ENCODE data around the gene APOA5.

DNA sequence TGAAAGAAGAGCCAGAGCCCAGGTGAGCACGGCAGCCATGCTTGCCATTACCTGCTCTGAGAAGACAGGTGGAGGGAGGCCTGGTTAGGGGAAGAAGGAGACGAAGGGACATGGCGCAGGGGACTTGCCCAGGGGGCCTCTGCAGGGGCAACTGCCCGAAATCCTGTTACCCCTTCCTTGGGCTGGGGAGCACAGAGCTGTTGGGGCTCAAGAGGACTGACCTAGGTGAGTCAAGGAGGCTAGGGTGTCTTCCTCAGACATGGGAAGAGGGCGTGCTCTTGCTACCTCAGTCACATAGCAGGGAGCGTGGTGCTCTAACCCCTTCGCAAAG lies at the start of gene APOA5:
- TF ChIP-seq EZH2 (IDR thresholded peaks at IDR 0.05) (no peak), POLR2AphosphoS5 (IDR thresholded peaks at IDR 0.05; ENCODE audit: borderline replicate concordance, low read depth, low read length) (no peak)

All from SK-N-MC (cell line).